Body of pancreas (tissue), 4 donors: ENCODE measurements around the gene CXCL10. TPM values are rescaled to one million over a fixed set of nuclear protein-coding genes. Genes with fewer than 3 reads are reported as not detected.

Experiments used
- ATAC-seq: fragments of 150-250 bp; one replicate; pipeline ENCODE4 v1.9.1; 2016
- DNase-seq, 4 donors: peaks; one replicate each; pipeline ENCODE4 v3.0.0-alpha.2; 2019
- H3K27ac ChIP-seq, 4 donors: fragments of 200-600 bp; sonication (generic); 1 replicate in 3 of 4; 2 replicates in 1 of 4; pipeline versions ENCODE4 v1.5.1 to v1.6.1; 2016 to 2019; ENCODE audit warnings: mild to moderate bottlenecking in 1 of 4, mixed read lengths in 1 of 4, moderate library complexity in 1 of 4
- H3K27me3 ChIP-seq, 2 donors: fragments of 200-600 bp; sonication (generic); one replicate each; pipeline ENCODE4 v1.6.0; 2016; ENCODE audit warnings: mild to moderate bottlenecking in 1 of 2
- H3K36me3 ChIP-seq, 2 donors: fragments of 200-600 bp; sonication (generic); replicated peaks in 1 of 2; 2 replicates each; pipeline ENCODE4 v1.5.1; 2016; ENCODE audit warnings: low read depth in 2 of 2; ENCODE audit not compliant: insufficient read depth in 1 of 2
- H3K4me1 ChIP-seq: fragments of 200-600 bp; sonication (generic); one replicate; pipeline ENCODE4 v1.6.0; 2016
- H3K4me3 ChIP-seq, 2 donors: fragments of 200-600 bp; sonication (generic); 1 replicate in 1 of 2; 2 replicates in 1 of 2; pipeline ENCODE4 v1.5.1; 2016 to 2019
- H3K9me3 ChIP-seq, 3 donors: fragments of 200-600 bp; sonication (generic); 1 replicate in 2 of 3; 2 replicates in 1 of 3; pipeline ENCODE4 v1.5.1; 2016
- CTCF ChIP-seq, 7 experiments: fragments of 450-650 bp in 4 of 7; fragments of 200-600 bp in 3 of 7; sonication (generic) in 3 of 7; IDR thresholded peaks; one replicate each; pipeline ENCODE4 v1.5.1; 2016 to 2019; ENCODE audit warnings: antibody characterized with exemption in 7 of 7
- POLR2A ChIP-seq, 3 donors: fragments of 450-650 bp; IDR thresholded peaks; one replicate each; pipeline ENCODE4 v1.6.1; 2016; ENCODE audit warnings: antibody characterized with exemption in 3 of 3, mild to moderate bottlenecking in 2 of 3
- WGBS, 2 donors: methylation state at CpG; one replicate each; pipeline ENCODE4 v1.1.5; 2017; 5-methylcytosine and 5-hydroxymethylcytosine counted together
- intact Hi-C: fragments of 100-400 bp; cut with DNase I; formaldehyde crosslinking; loops from one replicate; pipeline ENCODE4 v1.15.1; 2023
- total RNA-seq, 2 donors: library from RNA; depleted of rRNA; stranded (reverse); fragments of >200 nt; gene quantifications; one replicate each; pipeline ENCODE4 v1.1.0, GENCODE V29; 2016

CXCL10 gene
- total RNA-seq, 2 donors from 2014 or later: not detected

GRCh38 chr4:76028350-76028765, 5.1 kb upstream of the CXCL10 start:
- H3K36me3 ChIP-seq: no peaks in the 10 kb centered on the region
- WGBS, 2 donors: 2 to 3% methylated on average over 6 of the region's 6 CpGs
- DNase-seq: peak in 1 of 4 donors; percentile 17
- TF ChIP-seq POLR2A (IDR thresholded peaks at IDR 0.05): no peak
- no peak for TF ChIP-seq CTCF (IDR thresholded peaks at IDR 0.05)
- peak overlapping the region in 2 of 4 donors; percentile 35 to 61 for H3K27ac ChIP-seq
- no peaks in the 10 kb centered on the region for H3K27me3 ChIP-seq
- H3K9me3 ChIP-seq: no peaks in the 10 kb centered on the region
- peak; percentile 82 for ATAC-seq
- H3K4me3 ChIP-seq: no peak overlapping the region
- H3K4me1 ChIP-seq: peaks cover 5% of the 10 kb centered on the region
- intact Hi-C loops: no loop called here

GRCh38 chr4:76024065-76024464, 768 bp upstream of the CXCL10 start:
- Histone ChIP-seq H3K27ac (no peak overlapping the region), H3K36me3 (no peaks in the 10 kb centered on the region), H3K4me1 (peaks cover 8% of the 10 kb centered on the region), H3K9me3 (no peaks in the 10 kb centered on the region), H3K4me3 (no peak overlapping the region), H3K27me3 (no peaks in the 10 kb centered on the region)
- DNase-seq: no peak
- intact Hi-C loops: no loop called here
- TF ChIP-seq POLR2A (IDR thresholded peaks at IDR 0.05) (no peak), CTCF (IDR thresholded peaks at IDR 0.05) (no peak)
- WGBS, 2 donors: 72 to 73% methylated on average over 4 of the region's 4 CpGs
- no peak for ATAC-seq

GRCh38 chr4:76022677-76023076, 620 bp downstream of the CXCL10 start:
- H3K27me3 ChIP-seq: no peaks in the 10 kb centered on the region
- DNase-seq (no peak), ATAC-seq (no peak)
- no peak overlapping the region for H3K27ac ChIP-seq
- no peak overlapping the region for H3K4me3 ChIP-seq
- no peaks in the 10 kb centered on the region for H3K36me3 ChIP-seq
- intact Hi-C loops: no loop called here
- WGBS, 2 donors: 50 to 51% methylated on average over 2 of the region's 2 CpGs
- H3K9me3 ChIP-seq: no peaks in the 10 kb centered on the region
- TF ChIP-seq CTCF (IDR thresholded peaks at IDR 0.05): no peak
- TF ChIP-seq POLR2A (IDR thresholded peaks at IDR 0.05): no peak
- H3K4me1 ChIP-seq: peaks cover 4% of the 10 kb centered on the region

GRCh38 chr4:76022031-76022430, 1.3 kb downstream of the CXCL10 start:
- Histone ChIP-seq H3K27ac (no peak overlapping the region), H3K4me3 (no peak overlapping the region), H3K4me1 (peaks cover 5% of the 10 kb centered on the region), H3K27me3 (no peaks in the 10 kb centered on the region), H3K36me3 (no peaks in the 10 kb centered on the region), H3K9me3 (no peaks in the 10 kb centered on the region)
- intact Hi-C loops: no loop called here
- no peak for DNase-seq
- no peak for TF ChIP-seq POLR2A (IDR thresholded peaks at IDR 0.05)
- TF ChIP-seq CTCF (IDR thresholded peaks at IDR 0.05): no peak
- WGBS, 2 donors: 78 to 83% methylated on average over 4 of the region's 4 CpGs
- no peak for ATAC-seq

GRCh38 chr4:76017056-76017686, 6.1 kb downstream of the CXCL10 start:
- Histone ChIP-seq H3K36me3 (no peaks in the 10 kb centered on the region), H3K27me3 (no peaks in the 10 kb centered on the region), H3K9me3 (no peaks in the 10 kb centered on the region), H3K4me1 (peaks cover 26% of the 10 kb centered on the region), H3K4me3 (no peak overlapping the region), H3K27ac (peak overlapping the region in 3 of 4 donors; percentile 47 to 66 (median 61))
- TF ChIP-seq POLR2A (IDR thresholded peaks at IDR 0.05) (no peak), CTCF (IDR thresholded peaks at IDR 0.05) (no peak)
- DNase-seq (no peak), ATAC-seq (no peak)
- intact Hi-C loops: no loop called here
- WGBS, 2 donors: 94 to 95% methylated on average over 3 of the region's 3 CpGs
